ENCODE data around the gene METTL24.

DNA sequence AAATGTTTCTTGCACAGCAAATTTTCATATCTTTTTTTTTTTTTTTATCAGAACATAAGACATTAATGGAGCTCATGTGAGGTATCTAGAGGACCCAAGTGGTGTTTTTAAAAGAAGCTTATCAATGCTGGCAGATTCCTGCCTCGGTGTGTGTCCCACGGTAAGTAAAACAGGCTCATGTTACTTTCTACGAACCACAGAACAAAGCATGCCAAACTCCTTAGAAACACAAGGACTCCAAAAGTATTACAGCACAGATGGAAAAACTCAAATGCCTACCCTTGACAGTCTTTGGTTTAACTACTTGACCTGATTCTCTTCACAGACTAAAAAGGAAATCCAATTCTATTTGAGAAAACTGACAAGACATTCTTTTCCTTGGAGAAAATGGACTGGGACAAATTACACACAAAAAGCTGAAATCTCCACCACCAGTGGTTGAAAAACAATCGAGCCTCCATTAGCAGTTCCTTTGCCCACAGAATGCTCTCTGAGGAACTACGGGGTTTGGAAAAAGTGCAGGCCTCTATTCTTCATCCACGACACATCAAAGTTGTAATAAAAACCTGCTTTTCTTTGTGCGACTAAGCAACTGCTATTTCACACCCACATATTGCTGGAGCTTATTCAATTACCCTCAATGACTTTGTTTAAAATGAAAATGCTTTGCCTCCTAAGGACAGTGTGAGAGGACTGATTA, 5.4 kb downstream of the METTL24 start:
- TF ChIP-seq CTCF (IDR thresholded peaks at IDR 0.05) (no peak), POLR2A (IDR thresholded peaks at IDR 0.05) (no peak), POLR2AphosphoS5 (IDR thresholded peaks at IDR 0.05) (no peak), EP300 (IDR thresholded peaks at IDR 0.05) (no peak)
